SK-N-SH (cell line): ENCODE results near the gene DCHS1. TPM values are rescaled to one million over a fixed set of nuclear protein-coding genes. Genes with fewer than 3 reads are reported as not detected.

Experiments
- CTCF ChIA-PET: fragments of 300-600, 350-600 bp; formaldehyde crosslinking; extraction: SDS; loops from one replicate; lab custom pipeline; 2021; lab: Yijun Ruan, JAX
- POLR2A ChIA-PET: fragments of 350-600 bp; sonication (Branson Sonifier 250); formaldehyde crosslinking; extraction: SDS; loops from one replicate; lab custom pipeline; 2020; ENCODE audit warnings: antibody characterized with exemption, inconsistent platforms; lab: Yijun Ruan, JAX
- DNase-seq: peaks from one replicate; pipeline ENCODE4 v3.0.0; 2012
- H2AFZ ChIP-seq: fragments of 200-600 bp; sonication (generic); 2 replicates; pipeline ENCODE4 v1.8.1; 2016; ENCODE audit warnings: antibody characterized with exemption, mild to moderate bottlenecking, low read depth
- H3F3A ChIP-seq: fragments of 200-600 bp; sonication (generic); replicated peaks from 2 replicates; pipeline ENCODE3; 2016; ENCODE audit warnings: antibody characterized with exemption, mild to moderate bottlenecking; ENCODE audit not compliant: insufficient read depth
- H3K27ac ChIP-seq, 2 experiments: fragments of 200-500 bp in 1 of 2; fragments of 200-600 bp in 1 of 2; sonication (Bioruptor generic) in 1 of 2; sonication (generic), shearing (Covaris generic) in 1 of 2; 2 replicates each; pipeline versions ENCODE4 v1.5.1 to v1.6.1; 2014 to 2016; ENCODE audit warnings: low read depth in 2 of 2, inconsistent platforms in 1 of 2, low read length in 1 of 2, mild to moderate bottlenecking in 1 of 2, mixed read lengths in 1 of 2
- H3K27me3 ChIP-seq: fragments of 200-600 bp; sonication (generic), shearing (Covaris generic); 2 replicates; pipeline ENCODE4 v1.6.1; 2016; ENCODE audit warnings: mixed run types; ENCODE audit not compliant: insufficient read depth
- H3K36me3 ChIP-seq, 2 experiments: fragments of 200-500 bp in 1 of 2; fragments of 200-600 bp in 1 of 2; sonication (Bioruptor generic) in 1 of 2; sonication (generic) in 1 of 2; replicated peaks in 1 of 2; 2 replicates each; pipeline versions ENCODE3 to v1.5.1; 2014 to 2016; ENCODE audit warnings: low read length in 1 of 2, mild to moderate bottlenecking in 1 of 2; ENCODE audit not compliant: insufficient read depth in 2 of 2, control insufficient read depth in 1 of 2
- H3K4me1 ChIP-seq, 2 experiments: fragments of 200-500 bp in 1 of 2; fragments of 200-600 bp in 1 of 2; sonication (Bioruptor generic) in 1 of 2; sonication (generic), shearing (Covaris generic) in 1 of 2; 2 replicates each; pipeline versions ENCODE4 v1.5.1 to v1.6.1; 2014 to 2016; ENCODE audit warnings: low read depth in 1 of 2, low read length in 1 of 2, mixed run types in 1 of 2; ENCODE audit not compliant: insufficient read depth in 2 of 2, control insufficient read depth in 1 of 2
- H3K4me2 ChIP-seq: fragments of 200-600 bp; sonication (generic), shearing (Covaris generic); 2 replicates; pipeline ENCODE4 v1.6.1; 2017; ENCODE audit warnings: mixed run types
- H3K4me3 ChIP-seq, 2 experiments: fragments of 200-500 bp in 1 of 2; fragments of 200-600 bp in 1 of 2; sonication (Bioruptor generic) in 1 of 2; sonication (generic), shearing (Covaris generic) in 1 of 2; 2 replicates each; pipeline versions ENCODE4 v1.5.1 to v1.8.1; 2014 to 2016; ENCODE audit warnings: low read depth in 2 of 2, inconsistent platforms in 1 of 2, low read length in 1 of 2, mild to moderate bottlenecking in 1 of 2, mixed read lengths in 1 of 2, moderate library complexity in 1 of 2
- H3K79me2 ChIP-seq: fragments of 200-600 bp; sonication (generic); 2 replicates; pipeline ENCODE4 v1.8.1; 2017; ENCODE audit warnings: mild to moderate bottlenecking; ENCODE audit not compliant: insufficient read depth
- H3K9ac ChIP-seq: fragments of 200-600 bp; sonication (generic); 2 replicates; pipeline ENCODE4 v1.6.1; 2017; ENCODE audit warnings: mixed run types
- H3K9me2 ChIP-seq: fragments of 200-600 bp; sonication (generic); 2 replicates; pipeline ENCODE4 v1.6.1; 2017; ENCODE audit warnings: mixed run types
- H3K9me3 ChIP-seq: fragments of 200-600 bp; sonication (generic); 2 replicates; pipeline ENCODE4 v1.6.1; 2017; ENCODE audit warnings: mixed run types, mild to moderate bottlenecking, moderate library complexity
- H4K20me1 ChIP-seq: fragments of 200-600 bp; sonication (generic); 2 replicates; pipeline ENCODE4 v1.6.1; 2017; ENCODE audit warnings: mild to moderate bottlenecking, mixed run types; ENCODE audit not compliant: insufficient read depth
- CHD2 ChIP-seq: fragments of 150-350 bp; IDR thresholded peaks from 2 replicates; pipeline ENCODE4 v1.6.1; 2018; ENCODE audit warnings: low read length; ENCODE audit not compliant: partially characterized antibody
- FOXJ3 ChIP-seq: sonication (generic); formaldehyde crosslinking; IDR thresholded peaks from 2 replicates; pipeline ENCODE4 v1.5.1; 2020; ENCODE audit warnings: mild to moderate bottlenecking, missing genetic modification reagents
- GABPA ChIP-seq: IDR thresholded peaks from 2 replicates; pipeline ENCODE4 v1.4.0; 2012; ENCODE audit warnings: low read depth, mild to moderate bottlenecking
- GATA2 ChIP-seq: sonication (generic); formaldehyde crosslinking; IDR thresholded peaks from 2 replicates; pipeline ENCODE4 v1.5.0; 2020; ENCODE audit warnings: mild to moderate bottlenecking, missing genetic modification reagents
- JUND ChIP-seq: IDR thresholded peaks from 2 replicates; pipeline ENCODE4 v1.4.0; 2012
- MAX ChIP-seq: IDR thresholded peaks from 2 replicates; pipeline ENCODE4 v1.4.0; 2012; ENCODE audit warnings: low read depth
- MEF2A ChIP-seq: IDR thresholded peaks from 2 replicates; pipeline ENCODE4 v1.4.0; 2012; ENCODE audit warnings: low read depth, borderline replicate concordance
- MXI1 ChIP-seq: IDR thresholded peaks from 2 replicates; pipeline ENCODE4 v1.6.1; 2012; ENCODE audit warnings: mild to moderate bottlenecking, low read depth, low read length, improper control_type of control experiment
- PBX3 ChIP-seq: IDR thresholded peaks from 2 replicates; pipeline ENCODE4; 2012
- REST ChIP-seq: IDR thresholded peaks from 2 replicates; pipeline ENCODE4 v1.6.1; 2012; ENCODE audit warnings: mild to moderate bottlenecking, low read depth, low read length, moderate library complexity
- RFX5 ChIP-seq: IDR thresholded peaks from 2 replicates; pipeline ENCODE4 v1.6.1; 2012; ENCODE audit warnings: mild to moderate bottlenecking, improper control_type of control experiment, low read length
- RXRA ChIP-seq: IDR thresholded peaks from 2 replicates; pipeline ENCODE4 v1.4.0; 2012; ENCODE audit warnings: low read depth, mild to moderate bottlenecking, borderline replicate concordance
- TCF12 ChIP-seq: IDR thresholded peaks from 2 replicates; pipeline ENCODE4 v1.4.0; 2012
- TEAD4 ChIP-seq: IDR thresholded peaks from 2 replicates; pipeline ENCODE4 v1.4.0; 2012; ENCODE audit warnings: mild to moderate bottlenecking, borderline replicate concordance; ENCODE audit not compliant: insufficient read depth
- USF2 ChIP-seq: fragments of 150-350 bp; IDR thresholded peaks from 2 replicates; pipeline ENCODE4 v1.6.1; 2017; ENCODE audit warnings: antibody characterized with exemption, low read length, low read depth, borderline replicate concordance
- WGBS: methylation state at CpG from one replicate; pipeline ENCODE4 v1.1.6; 2017; ENCODE audit warnings: low lambda C conversion rate; 5-methylcytosine and 5-hydroxymethylcytosine counted together
- polyA plus RNA-seq, 3 experiments: library from polyadenylated mRNA; depleted of rRNA; stranded (reverse); fragments of >200 nt; gene quantifications; 2 replicates each; pipeline ENCODE4 v1.2.3, GENCODE V29; 2012

DCHS1 gene
- polyA plus RNA-seq, 1 of the 3 experiments (the other 2 are of a cell fraction): 5.7 TPM

- no peak for TF ChIP-seq CHD2
- TF ChIP-seq PBX3: no peak
- no peak for TF ChIP-seq GATA2
- no peak for TF ChIP-seq TCF12
- no peak for TF ChIP-seq RFX5
- no peak for TF ChIP-seq JUND
- no peaks in the 10 kb centered on the region for H3F3A ChIP-seq
- peaks cover 0 to 1% of the 10 kb centered on the region in 2 experiments; a peak in 2 of 4 replicates for H3K4me1 ChIP-seq
- H3K9me3 ChIP-seq: no peaks in the 10 kb centered on the region
- H3K9me2 ChIP-seq: no peaks in the 10 kb centered on the region
- DNase-seq: no peak
- CTCF ChIA-PET: interaction anchor here (2.3 kb wide), 1 partner anchor 11 kb away, joined by 10 read pairs; the partner anchor contains the start of gene TAF10
- H3K36me3 ChIP-seq: peaks cover 0 to 11% of the 10 kb centered on the region in 2 experiments
- H2AFZ ChIP-seq: no peak overlapping the region
- no peak overlapping the region for H3K4me2 ChIP-seq
- H3K4me3 ChIP-seq: no peak overlapping the region
- H3K79me2 ChIP-seq: peaks cover 5% of the 10 kb centered on the region; the same call in 1 of the 2 replicates
- no peak overlapping the region for H3K27ac ChIP-seq
- POLR2A ChIA-PET: interaction anchor here (1.0 kb wide), 1 partner anchor 12 kb away, joined by 3 read pairs; no protein-coding TSS in a partner anchor
- 76% methylated on average over 18 of the region's 31 CpGs for WGBS
- no peak overlapping the region for H3K9ac ChIP-seq
- H4K20me1 ChIP-seq: no peaks in the 10 kb centered on the region
- no peaks in the 10 kb centered on the region for H3K27me3 ChIP-seq
These were observed 31.9 kb downstream of the DCHS1 start for GRCh38 chr11:6623391-6624363.

- no peak overlapping the region for H3K9ac ChIP-seq
- 58% methylated on average over 7 of the region's 24 CpGs for WGBS
- DNase-seq: no peak
- H3K4me2 ChIP-seq: no peak overlapping the region
- H3F3A ChIP-seq: peaks cover 3% of the 10 kb centered on the region
- H3K4me3 ChIP-seq: no peak overlapping the region
- H4K20me1 ChIP-seq: no peaks in the 10 kb centered on the region
- H3K36me3 ChIP-seq: peaks cover 0 to 7% of the 10 kb centered on the region in 2 experiments
- ChIA-PET POLR2A (interaction anchor here (1.0 to 4.5 kb wide), 4 partner anchors 8 to 24 kb away, joined by 3 to 29 read pairs (median 8); partner anchors contain the start of gene TAF10), CTCF (interaction anchor here (1.3 to 2.4 kb wide), 7 partner anchors 10 to 243 kb away, joined by 3 to 11 read pairs (median 6); partner anchors contain the start of genes MRPL17 and TAF10)
- H3K27me3 ChIP-seq: no peaks in the 10 kb centered on the region
- no peak overlapping the region for H3K27ac ChIP-seq
- peaks cover 14% of the 10 kb centered on the region; the same call in 1 of the 2 replicates for H3K79me2 ChIP-seq
- H3K9me2 ChIP-seq: no peaks in the 10 kb centered on the region
- H3K4me1 ChIP-seq: peaks cover 7 to 9% of the 10 kb centered on the region in 2 experiments; a peak in 3 of 4 replicates
- H3K9me3 ChIP-seq: no peaks in the 10 kb centered on the region
- no peak overlapping the region for H2AFZ ChIP-seq
- TF ChIP-seq RXRA (no peak), PBX3 (no peak), TCF12 (no peak), CHD2 (no peak), TEAD4 (no peak), RFX5 (no peak), MXI1 (no peak), FOXJ3 (no peak), GABPA (no peak), MEF2A (no peak), MAX (no peak), REST (no peak), USF2 (no peak)
These were observed 33.1 kb downstream of the DCHS1 start for GRCh38 chr11:6622261-6623171.
